Neural progenitor cell (in vitro differentiated cells): ENCODE results near the gene MARVELD1. TPM values are rescaled to one million over a fixed set of nuclear protein-coding genes. Genes with fewer than 3 reads are reported as not detected.

Experiments used
- DNase-seq: peaks from one replicate; pipeline ENCODE4 v3.0.0-alpha.2; 2016; ENCODE audit warnings: low spot score
- H2AFZ ChIP-seq: fragments of 200-600 bp; sonication (generic); replicated peaks from 2 replicates; pipeline ENCODE4 v1.6.1; 2016; ENCODE audit warnings: antibody characterized with exemption
- H3F3A ChIP-seq: fragments of 200-600 bp; sonication (generic); 2 replicates; pipeline ENCODE4 v1.6.1; 2016; ENCODE audit warnings: antibody characterized with exemption, low read depth
- H3K27ac ChIP-seq: fragments of 200-600 bp; sonication (generic); 2 replicates; pipeline ENCODE4 v1.5.1; 2016; ENCODE audit warnings: mild to moderate bottlenecking
- H3K27me3 ChIP-seq: fragments of 200-600 bp; sonication (generic); 2 replicates; pipeline ENCODE4 v1.6.1; 2016; ENCODE audit warnings: mild to moderate bottlenecking, moderate library complexity
- H3K36me3 ChIP-seq: fragments of 200-600 bp; sonication (generic); 2 replicates; pipeline ENCODE4 v1.5.1; 2016
- H3K4me1 ChIP-seq: fragments of 200-600 bp; sonication (generic); 2 replicates; pipeline ENCODE4 v1.6.1; 2016; ENCODE audit warnings: mixed run types
- H3K4me2 ChIP-seq: fragments of 200-600 bp; sonication (generic); 2 replicates; pipeline ENCODE4 v1.6.1; 2016
- H3K4me3 ChIP-seq: fragments of 200-600 bp; sonication (generic); 2 replicates; pipeline ENCODE4 v1.5.1; 2016
- H3K79me2 ChIP-seq: fragments of 200-600 bp; sonication (generic); 2 replicates; pipeline ENCODE4 v1.6.1; 2016; ENCODE audit warnings: low read depth
- H3K9ac ChIP-seq: fragments of 200-600 bp; sonication (generic); 2 replicates; pipeline ENCODE4 v1.6.1; 2016
- H3K9me3 ChIP-seq: fragments of 200-600 bp; sonication (generic); 2 replicates; pipeline ENCODE4 v1.5.1; 2016; ENCODE audit warnings: low read depth
- H4K20me1 ChIP-seq: fragments of 200-600 bp; sonication (generic); 2 replicates; pipeline ENCODE4 v1.6.1; 2016; ENCODE audit warnings: low read depth
- H3K27ac Mint-ChIP-seq: 3 replicates; pipeline ENCODE4 v1.8.0; 2021; ENCODE audit warnings: mixed read lengths
- H3K27me3 Mint-ChIP-seq: 2 replicates; pipeline ENCODE4 v1.8.0; 2022; ENCODE audit warnings: low read depth, mild to moderate bottlenecking, inconsistent platforms, moderate library complexity, mixed read lengths; ENCODE audit not compliant: insufficient read depth
- H3K36me3 Mint-ChIP-seq: 3 replicates; pipeline ENCODE4 v1.8.0; 2021; ENCODE audit warnings: mixed read lengths
- H3K4me1 Mint-ChIP-seq: 3 replicates; pipeline ENCODE4 v1.8.0; 2021; ENCODE audit warnings: mixed read lengths
- H3K4me3 Mint-ChIP-seq: 3 replicates; pipeline ENCODE4 v1.8.0; 2021; ENCODE audit warnings: mild to moderate bottlenecking, moderate library complexity, mixed read lengths
- H3K9me3 Mint-ChIP-seq: 3 replicates; pipeline ENCODE4 v1.8.0; 2020; ENCODE audit warnings: mixed read lengths
- CTCF ChIP-seq: fragments of 200-600 bp; sonication (generic); IDR thresholded peaks from 2 replicates; pipeline ENCODE4 v1.5.1; 2017; ENCODE audit warnings: antibody characterized with exemption, mild to moderate bottlenecking
- EZH2 ChIP-seq: fragments of 200-600 bp; sonication (generic); IDR thresholded peaks from 2 replicates; pipeline ENCODE4 v1.6.1; 2017; ENCODE audit warnings: antibody characterized with exemption, mild to moderate bottlenecking, moderate library complexity
- EZH2phosphoT487 ChIP-seq: fragments of 200-600 bp; sonication (generic); IDR thresholded peaks from 2 replicates; pipeline ENCODE4 v1.6.1; 2017; ENCODE audit warnings: antibody characterized with exemption
- total RNA-seq: library from RNA; depleted of rRNA; stranded (reverse); fragments of >200 nt; gene quantifications from 2 replicates; pipeline ENCODE4 v1.2.3, GENCODE V29; 2015; ENCODE audit warnings: low replicate concordance

The MARVELD1 gene
- total RNA-seq, 1 donor from 2014 or later: 7.1 TPM

GRCh38 chr10:97707134-97707861 lies 6.2 kb upstream of the MARVELD1 start:
- Mint-ChIP-seq H3K36me3 (no peaks in the 10 kb centered on the region), H3K4me3 (no peak overlapping the region), H3K27ac (no peak overlapping the region), H3K4me1 (peaks cover 11% of the 10 kb centered on the region), H3K27me3 (peaks cover 7% of the 10 kb centered on the region), H3K9me3 (no peaks in the 10 kb centered on the region)
- Histone ChIP-seq H3K27ac (no peak overlapping the region), H4K20me1 (no peaks in the 10 kb centered on the region), H3K27me3 (no peaks in the 10 kb centered on the region), H3K4me2 (no peak overlapping the region), H3K4me3 (no peak overlapping the region), H3K79me2 (no peaks in the 10 kb centered on the region), H3K9ac (no peak overlapping the region), H3F3A (peaks cover 4% of the 10 kb centered on the region), H3K9me3 (no peaks in the 10 kb centered on the region), H2AFZ (no peak overlapping the region), H3K36me3 (no peaks in the 10 kb centered on the region), H3K4me1 (no peaks in the 10 kb centered on the region)
- DNase-seq: no peak
- TF ChIP-seq CTCF (no peak), EZH2phosphoT487 (no peak), EZH2 (no peak)

- H3K36me3 Mint-ChIP-seq: no peaks in the 10 kb centered on the region
- H2AFZ ChIP-seq: no peak overlapping the region
- no peak overlapping the region for H3K4me3 ChIP-seq
- H3K4me2 ChIP-seq: no peak overlapping the region
- no peaks in the 10 kb centered on the region for H3K36me3 ChIP-seq
- H3F3A ChIP-seq: peaks cover 8% of the 10 kb centered on the region
- TF ChIP-seq EZH2phosphoT487 (no peak), EZH2 (no peak), CTCF (no peak)
- peaks cover 7% of the 10 kb centered on the region for H3K27me3 Mint-ChIP-seq
- no peak for DNase-seq
- no peaks in the 10 kb centered on the region for H3K9me3 ChIP-seq
- H3K27me3 ChIP-seq: no peaks in the 10 kb centered on the region
- no peak overlapping the region for H3K27ac Mint-ChIP-seq
- H3K79me2 ChIP-seq: no peaks in the 10 kb centered on the region
- no peak overlapping the region for H3K4me3 Mint-ChIP-seq
- peaks cover 5% of the 10 kb centered on the region for H3K4me1 ChIP-seq
- no peaks in the 10 kb centered on the region for H4K20me1 ChIP-seq
- no peaks in the 10 kb centered on the region for H3K9me3 Mint-ChIP-seq
- peaks cover 16% of the 10 kb centered on the region for H3K4me1 Mint-ChIP-seq
- H3K9ac ChIP-seq: no peak overlapping the region
- H3K27ac ChIP-seq: no peak overlapping the region
These were observed 5.4 kb upstream of the MARVELD1 start for GRCh38 chr10:97708167-97708566.

GRCh38 chr10:97708976-97709946 lies 4.3 kb upstream of the MARVELD1 start:
- no peaks in the 10 kb centered on the region for H3K27me3 ChIP-seq
- peaks cover 14% of the 10 kb centered on the region for H3F3A ChIP-seq
- peaks cover 7% of the 10 kb centered on the region for H3K4me1 ChIP-seq
- no peak overlapping the region for H3K4me3 ChIP-seq
- Mint-ChIP-seq H3K27ac (peak overlapping the region; percentile 62), H3K9me3 (no peaks in the 10 kb centered on the region), H3K27me3 (peaks cover 7% of the 10 kb centered on the region), H3K36me3 (no peaks in the 10 kb centered on the region), H3K4me1 (peaks cover 18% of the 10 kb centered on the region), H3K4me3 (no peak overlapping the region)
- no peak overlapping the region for H3K9ac ChIP-seq
- no peak overlapping the region for H3K4me2 ChIP-seq
- no peaks in the 10 kb centered on the region for H3K36me3 ChIP-seq
- peak overlapping the region; percentile 30 for H2AFZ ChIP-seq
- H3K9me3 ChIP-seq: no peaks in the 10 kb centered on the region
- H3K27ac ChIP-seq: no peak overlapping the region
- H4K20me1 ChIP-seq: no peaks in the 10 kb centered on the region
- TF ChIP-seq EZH2phosphoT487 (no peak), CTCF (peak; percentile 77)
- no peaks in the 10 kb centered on the region for H3K79me2 ChIP-seq
- DNase-seq: peak; percentile 78
